Type B pancreatic cell (in vitro differentiated cells): ENCODE results near the gene PIH1D1. TPM values are rescaled to one million over a fixed set of nuclear protein-coding genes. Genes with fewer than 3 reads are reported as not detected.
"Not testable (repeated sequence)": the region's sequence is repeated elsewhere in the genome, so short reads cannot be mapped to it uniquely, and the experiment has no call there.

ENCODE experiments used
- DNase-seq: peaks from one replicate; pipeline ENCODE4 v3.0.0; 2021; ENCODE audit warnings: mixed read lengths; ENCODE audit not compliant: unreplicated experiment; ENCODE audit errors: extremely low spot score
- H3K27ac Mint-ChIP-seq: 2 replicates; pipeline ENCODE4 v1.8.0; 2021; ENCODE audit warnings: mild to moderate bottlenecking, mixed read lengths
- H3K27me3 Mint-ChIP-seq: 2 replicates; pipeline ENCODE4 v1.8.0; 2021; ENCODE audit warnings: mixed read lengths
- H3K36me3 Mint-ChIP-seq: 2 replicates; pipeline ENCODE4 v1.8.0; 2021; ENCODE audit warnings: mixed read lengths
- H3K4me1 Mint-ChIP-seq: one replicate; pipeline ENCODE4 v1.8.0; 2021; ENCODE audit warnings: mixed read lengths; ENCODE audit not compliant: unreplicated experiment
- H3K4me3 Mint-ChIP-seq: 2 replicates; pipeline ENCODE4 v1.8.0; 2021; ENCODE audit warnings: mild to moderate bottlenecking, mixed read lengths
- H3K9me3 Mint-ChIP-seq: 2 replicates; pipeline ENCODE4 v1.8.0; 2021; ENCODE audit warnings: mixed read lengths
- CTCF ChIP-seq: fragments of 200-600 bp; sonication (generic); conservative IDR thresholded peaks from 2 replicates; pipeline ENCODE4 v1.5.0; 2021; ENCODE audit warnings: antibody characterized with exemption, mild to moderate bottlenecking
- total RNA-seq: library from RNA; stranded (reverse); gene quantifications from 2 replicates; pipeline ENCODE4 v1.2.1, GENCODE V29; 2021; ENCODE audit warnings: low replicate concordance

The PIH1D1 gene
- total RNA-seq, 1 donor from 2014 or later, result 93.3 TPM

- Mint-ChIP-seq H3K9me3 (no peaks in the 10 kb centered on the region), H3K4me1 (peaks cover 16% of the 10 kb centered on the region), H3K27ac (no peak overlapping the region), H3K27me3 (peaks cover 1% of the 10 kb centered on the region), H3K4me3 (no peak overlapping the region), H3K36me3 (peaks cover 12% of the 10 kb centered on the region)
- TF ChIP-seq CTCF, result no peak
- no peak for DNase-seq
Observed at GRCh38 chr19:49447485-49448431, 3.9 kb downstream of the PIH1D1 start.

- H3K9me3 Mint-ChIP-seq, result no peaks in the 10 kb centered on the region
- H3K27ac Mint-ChIP-seq, result no peak overlapping the region
- no peak overlapping the region for H3K4me3 Mint-ChIP-seq
Observed at GRCh38 chr19:49445997-49446396, 5.6 kb downstream of the PIH1D1 start.

GRCh38 chr19:49444100-49444700 lies 7.4 kb downstream of the PIH1D1 start:
- Mint-ChIP-seq H3K27ac (peak overlapping the region; percentile 70), H3K27me3 (peaks cover 35% of the 10 kb centered on the region), H3K4me1 (peaks cover 15% of the 10 kb centered on the region), H3K4me3 (peak overlapping the region; percentile 88)
- H3K9me3 Mint-ChIP-seq, DNase-seq, H3K36me3 Mint-ChIP-seq: not testable (repeated sequence)

More at GRCh38 chr19:49445997-49446396, 5.6 kb downstream of the PIH1D1 start:
- peaks cover 7% of the 10 kb centered on the region for H3K36me3 Mint-ChIP-seq
- peaks cover 17% of the 10 kb centered on the region for H3K27me3 Mint-ChIP-seq
- TF ChIP-seq CTCF, result no peak
- DNase-seq, result no peak
- peaks cover 17% of the 10 kb centered on the region for H3K4me1 Mint-ChIP-seq

GRCh38 chr19:49443366-49444099 lies 8.1 kb downstream of the PIH1D1 start:
- Mint-ChIP-seq H3K4me1 (peaks cover 15% of the 10 kb centered on the region), H3K9me3 (no peaks in the 10 kb centered on the region), H3K36me3 (peaks cover 5% of the 10 kb centered on the region), H3K27me3 (peaks cover 41% of the 10 kb centered on the region), H3K27ac (peak overlapping the region; percentile 70), H3K4me3 (peak overlapping the region; percentile 88)
- DNase-seq, result peak; percentile 95
- peak; percentile 92 for TF ChIP-seq CTCF

GRCh38 chr19:49442771-49443365 lies 8.7 kb downstream of the PIH1D1 start:
- no peaks in the 10 kb centered on the region for H3K36me3 Mint-ChIP-seq
- peaks cover 15% of the 10 kb centered on the region for H3K4me1 Mint-ChIP-seq
- peaks cover 48% of the 10 kb centered on the region for H3K27me3 Mint-ChIP-seq
- H3K27ac Mint-ChIP-seq, result peak overlapping the region; percentile 70
- no peaks in the 10 kb centered on the region for H3K9me3 Mint-ChIP-seq
- DNase-seq, result peak; percentile 87
- peak overlapping the region; percentile 88 for H3K4me3 Mint-ChIP-seq
- no peak for TF ChIP-seq CTCF
